Esophagus muscularis mucosa (tissue), 4 donors: ENCODE measurements around the gene PRKCB. TPM values are rescaled to one million over a fixed set of nuclear protein-coding genes. Genes with fewer than 3 reads are reported as not detected.

ENCODE experiments used
- DNase-seq: peaks from one replicate; pipeline ENCODE4 v3.0.0-alpha.2; 2017; ENCODE audit errors: extremely low spot score
- H3K27ac ChIP-seq, 4 donors: fragments of 200-600 bp; sonication (generic); replicated peaks in 1 of 4; 1 replicate in 3 of 4; 2 replicates in 1 of 4; pipeline ENCODE4 v1.5.1; 2016 to 2019; ENCODE audit warnings: mild to moderate bottlenecking in 1 of 4
- H3K27me3 ChIP-seq, 4 donors: fragments of 200-600 bp; sonication (generic); one replicate each; pipeline versions ENCODE4 v1.5.1 to v1.6.0; 2016 to 2019
- H3K36me3 ChIP-seq, 4 donors: fragments of 200-600 bp; sonication (generic); one replicate each; pipeline ENCODE4 v1.5.1; 2016 to 2019
- H3K4me1 ChIP-seq, 4 donors: fragments of 200-600 bp; sonication (generic); one replicate each; pipeline ENCODE4 v1.5.1; 2016 to 2019
- H3K4me3 ChIP-seq, 4 donors: fragments of 200-600 bp; sonication (generic); 1 replicate in 2 of 4; 2 replicates in 2 of 4; pipeline ENCODE4 v1.5.1; 2016 to 2019; ENCODE audit warnings: mild to moderate bottlenecking in 4 of 4, moderate library complexity in 1 of 4
- H3K9me3 ChIP-seq, 4 donors: fragments of 200-600 bp; sonication (generic); 1 replicate in 3 of 4; 2 replicates in 1 of 4; pipeline ENCODE4 v1.5.1; 2016 to 2019
- CTCF ChIP-seq, 3 experiments: fragments of 200-600 bp in 2 of 3; fragments of 450-650 bp in 1 of 3; sonication (generic) in 2 of 3; IDR thresholded peaks; one replicate each; pipeline ENCODE4 v1.5.1; 2017 to 2019; ENCODE audit warnings: antibody characterized with exemption in 3 of 3, mild to moderate bottlenecking in 2 of 3, moderate library complexity in 1 of 3
- EP300 ChIP-seq: sonication (generic); formaldehyde crosslinking; IDR thresholded peaks from one replicate; pipeline ENCODE4 v1.6.1; 2017; ENCODE audit warnings: antibody characterized with exemption
- POLR2A ChIP-seq: fragments of 450-650 bp; IDR thresholded peaks from one replicate; pipeline ENCODE4 v1.6.1; 2017; ENCODE audit warnings: antibody characterized with exemption, moderate library complexity, mild to moderate bottlenecking, low read depth
- POLR2AphosphoS5 ChIP-seq, 2 donors: sonication (generic); formaldehyde crosslinking; IDR thresholded peaks; one replicate each; pipeline ENCODE4 v1.6.1; 2017; ENCODE audit warnings: antibody characterized with exemption in 2 of 2
- WGBS: methylation state at CpG from one replicate; pipeline ENCODE4 v1.1.5; 2018; 5-methylcytosine and 5-hydroxymethylcytosine counted together
- intact Hi-C: fragments of 100-400 bp; cut with DNase I; formaldehyde crosslinking; loops from one replicate; pipeline ENCODE4 v1.15.1; 2023
- total RNA-seq, 4 donors: library from RNA; depleted of rRNA; stranded (reverse); fragments of >200 nt; gene quantifications; one replicate each; pipeline versions ENCODE4 v1.1.0 to v1.2.1, GENCODE V29; 2016

Gene PRKCB
- total RNA-seq, 4 donors from 2014 or later, result 5.8 to 15.6 (median 9.7) TPM

- H3K4me3 ChIP-seq, result no peak overlapping the region
- WGBS, result 76% methylated on average over 3 of the region's 3 CpGs
- H3K27me3 ChIP-seq, result no peaks in the 10 kb centered on the region
- no peaks in the 10 kb centered on the region for H3K4me1 ChIP-seq
- H3K27ac ChIP-seq, result no peak overlapping the region
- H3K9me3 ChIP-seq, result no peaks in the 10 kb centered on the region
- DNase-seq, result no peak
- intact Hi-C loops, result no loop called here
- no peak for TF ChIP-seq EP300
- TF ChIP-seq POLR2A, result no peak
- TF ChIP-seq POLR2AphosphoS5 (IDR thresholded peaks at IDR 0.05), result no peak
- TF ChIP-seq CTCF (IDR thresholded peaks at IDR 0.05), result no peak
- no peaks in the 10 kb centered on the region for H3K36me3 ChIP-seq
Observed at GRCh38 chr16:23871924-23872323, 36.1 kb downstream of the PRKCB start.

- H3K4me3 ChIP-seq, result no peak overlapping the region
- TF ChIP-seq POLR2A, result no peak
- no peak for TF ChIP-seq EP300
- TF ChIP-seq POLR2AphosphoS5 (IDR thresholded peaks at IDR 0.05), result no peak
- no peak for TF ChIP-seq CTCF (IDR thresholded peaks at IDR 0.05)
- H3K9me3 ChIP-seq, result no peaks in the 10 kb centered on the region
- DNase-seq, result no peak
- no peaks in the 10 kb centered on the region for H3K4me1 ChIP-seq
- no peaks in the 10 kb centered on the region for H3K27me3 ChIP-seq
- WGBS, result 76% methylated on average over 5 of the region's 5 CpGs
- no peak overlapping the region for H3K27ac ChIP-seq
- no peaks in the 10 kb centered on the region for H3K36me3 ChIP-seq
- intact Hi-C loops, result no loop called here
Observed at GRCh38 chr16:23874613-23875294, 39.0 kb downstream of the PRKCB start.

GRCh38 chr16:23876256-23876896 lies 40.6 kb downstream of the PRKCB start:
- intact Hi-C loops, result no loop called here
- no peak overlapping the region for H3K27ac ChIP-seq

GRCh38 chr16:23877107-23878070 lies 41.6 kb downstream of the PRKCB start:
- intact Hi-C loops, result no loop called here
- 91% methylated on average over 9 of the region's 9 CpGs for WGBS
- H3K9me3 ChIP-seq, result no peaks in the 10 kb centered on the region

More at GRCh38 chr16:23876256-23876896, 40.6 kb downstream of the PRKCB start:
- no peaks in the 10 kb centered on the region for H3K4me1 ChIP-seq
- DNase-seq, result no peak
- no peaks in the 10 kb centered on the region for H3K36me3 ChIP-seq
- no peaks in the 10 kb centered on the region for H3K9me3 ChIP-seq
- no peaks in the 10 kb centered on the region for H3K27me3 ChIP-seq
- H3K4me3 ChIP-seq, result no peak overlapping the region
- 23% methylated on average over 6 of the region's 6 CpGs for WGBS
- no peak for TF ChIP-seq EP300
- TF ChIP-seq POLR2A, result no peak
- no peak for TF ChIP-seq CTCF (IDR thresholded peaks at IDR 0.05)
- no peak for TF ChIP-seq POLR2AphosphoS5 (IDR thresholded peaks at IDR 0.05)

More at GRCh38 chr16:23877107-23878070, 41.6 kb downstream of the PRKCB start:
- DNase-seq, result no peak
- Histone ChIP-seq H3K4me3 (no peak overlapping the region), H3K27me3 (no peaks in the 10 kb centered on the region), H3K36me3 (no peaks in the 10 kb centered on the region), H3K27ac (no peak overlapping the region), H3K4me1 (no peaks in the 10 kb centered on the region)
- TF ChIP-seq CTCF (IDR thresholded peaks at IDR 0.05), result peak in 1 of 3 experiments; percentile 13
- no peak for TF ChIP-seq EP300
